ENCODE data around the gene UBE3C.
"Not testable (repeated sequence)": the region's sequence is repeated elsewhere in the genome, so short reads cannot be mapped to it uniquely, and the experiment has no call there.

UBE3C gene

DNA sequence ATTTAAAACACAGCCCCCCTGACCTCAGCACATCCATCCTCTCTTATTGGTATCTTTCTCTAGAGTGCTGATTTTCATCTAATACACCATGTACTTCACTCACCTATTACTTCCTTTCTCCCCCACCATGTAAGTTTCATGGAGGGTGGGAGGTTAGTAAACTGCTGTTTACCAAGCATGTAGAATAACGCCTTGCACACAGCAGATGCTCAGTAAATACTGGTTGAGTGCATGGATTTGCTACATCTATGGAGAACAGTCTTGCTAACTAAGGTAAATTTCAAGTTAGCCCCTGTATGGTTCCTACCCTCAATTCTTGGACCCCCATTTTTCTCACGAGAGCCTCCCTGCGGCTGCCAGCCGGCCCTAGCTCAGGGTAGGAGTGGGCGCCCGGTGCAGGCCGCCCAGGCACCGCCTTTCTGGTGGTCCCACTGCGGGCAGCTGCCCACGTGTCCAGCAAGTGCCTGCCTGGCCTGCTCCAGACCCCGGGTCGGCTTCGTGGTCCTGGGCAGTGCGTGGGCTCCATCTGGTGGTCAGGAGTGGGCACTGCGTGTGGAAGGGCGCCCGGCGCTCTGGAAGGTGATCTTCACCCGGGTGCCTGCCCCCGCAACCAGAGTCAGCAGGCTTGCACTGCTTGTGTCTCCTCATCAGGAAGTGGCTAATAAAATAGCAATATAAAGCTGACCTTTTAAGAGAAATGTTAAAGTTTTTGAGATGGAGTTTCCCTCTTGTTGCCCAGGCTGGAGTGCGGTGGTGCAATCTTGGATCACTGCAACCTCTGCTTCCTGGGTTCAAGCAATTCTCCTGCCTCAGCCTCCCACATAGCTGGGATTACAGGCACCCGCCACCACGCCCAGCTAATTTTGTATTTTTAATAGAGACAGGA is 134.7 kb downstream of the UBE3C start:
- DNase-seq (ENCODE audit: low read depth) = peak; percentile 64

DNA sequence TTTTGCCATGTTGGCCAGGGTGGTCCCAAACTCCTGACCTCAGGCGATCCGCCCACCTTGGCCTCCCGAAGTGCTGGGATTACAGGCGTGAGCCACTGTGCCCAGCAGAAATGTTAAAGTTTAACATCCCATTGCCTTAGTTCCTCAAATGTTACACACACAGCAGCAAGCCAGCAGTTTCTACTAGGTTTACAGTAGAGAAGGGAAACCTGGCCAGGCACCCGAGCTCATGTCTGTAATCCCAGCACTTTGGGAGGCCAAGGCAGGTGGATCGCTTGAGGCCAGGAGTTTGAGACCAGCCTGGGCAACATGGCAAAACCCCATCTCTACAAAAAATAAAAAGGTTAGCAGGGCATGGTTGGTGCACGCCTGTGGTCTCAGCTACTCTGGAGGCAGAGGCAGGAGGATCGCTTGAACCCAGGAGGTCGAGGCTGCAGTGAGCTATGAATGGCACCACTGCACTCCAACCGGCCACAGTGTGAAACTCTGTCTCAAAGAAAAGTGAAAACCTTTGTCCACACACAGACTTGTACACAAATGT is 135.4 kb downstream of the UBE3C start:
- not testable (repeated sequence) for DNase-seq (ENCODE audit: low read depth)

DNA sequence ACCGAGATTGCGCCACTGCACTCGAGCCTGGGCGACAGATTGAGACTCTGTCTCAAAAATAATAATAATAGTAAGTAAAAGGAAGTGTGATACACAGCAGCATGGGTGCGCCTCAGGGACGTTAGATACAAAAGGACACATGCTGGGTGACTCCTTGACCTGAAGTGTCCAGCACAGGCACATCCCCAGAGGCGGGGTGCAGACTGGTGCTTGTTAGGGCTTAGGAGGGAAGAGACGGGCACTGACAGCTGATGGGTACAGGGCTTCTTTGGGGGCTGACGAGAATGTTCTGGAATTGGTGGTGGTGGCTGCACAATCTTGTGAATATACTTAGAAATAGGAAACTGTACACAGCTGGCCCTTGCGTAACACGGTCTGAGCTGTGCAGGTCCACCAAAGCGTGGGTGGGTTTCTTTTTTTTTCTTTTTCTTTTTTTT is 136.3 kb downstream of the UBE3C start:
- DNase-seq (ENCODE audit: low read depth) = no peak

DNA sequence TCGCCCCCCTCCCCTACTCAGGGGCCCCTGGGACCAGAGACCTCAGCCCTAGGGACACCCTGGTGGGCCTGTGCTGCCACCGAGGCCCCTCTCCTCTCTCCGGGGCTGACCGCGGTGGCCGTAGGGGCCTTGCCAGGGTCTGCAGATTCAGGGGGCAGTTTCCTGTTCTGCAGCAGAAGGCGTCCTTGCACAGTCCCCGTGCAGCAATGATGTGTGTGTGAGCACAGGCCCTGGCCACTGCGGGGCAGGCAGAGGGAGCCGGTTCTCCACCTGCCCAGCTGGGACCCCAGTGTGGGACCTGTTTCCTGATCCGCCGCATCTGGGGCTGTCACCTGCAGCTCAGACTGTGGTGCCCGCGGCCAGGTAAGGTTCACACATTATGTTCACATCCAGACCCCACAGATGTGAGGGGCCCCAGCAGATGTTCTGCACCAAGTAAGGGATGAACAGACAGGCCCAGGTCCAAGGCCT is 137.4 kb downstream of the UBE3C start:
- no peak for DNase-seq (ENCODE audit: low read depth)

DNA sequence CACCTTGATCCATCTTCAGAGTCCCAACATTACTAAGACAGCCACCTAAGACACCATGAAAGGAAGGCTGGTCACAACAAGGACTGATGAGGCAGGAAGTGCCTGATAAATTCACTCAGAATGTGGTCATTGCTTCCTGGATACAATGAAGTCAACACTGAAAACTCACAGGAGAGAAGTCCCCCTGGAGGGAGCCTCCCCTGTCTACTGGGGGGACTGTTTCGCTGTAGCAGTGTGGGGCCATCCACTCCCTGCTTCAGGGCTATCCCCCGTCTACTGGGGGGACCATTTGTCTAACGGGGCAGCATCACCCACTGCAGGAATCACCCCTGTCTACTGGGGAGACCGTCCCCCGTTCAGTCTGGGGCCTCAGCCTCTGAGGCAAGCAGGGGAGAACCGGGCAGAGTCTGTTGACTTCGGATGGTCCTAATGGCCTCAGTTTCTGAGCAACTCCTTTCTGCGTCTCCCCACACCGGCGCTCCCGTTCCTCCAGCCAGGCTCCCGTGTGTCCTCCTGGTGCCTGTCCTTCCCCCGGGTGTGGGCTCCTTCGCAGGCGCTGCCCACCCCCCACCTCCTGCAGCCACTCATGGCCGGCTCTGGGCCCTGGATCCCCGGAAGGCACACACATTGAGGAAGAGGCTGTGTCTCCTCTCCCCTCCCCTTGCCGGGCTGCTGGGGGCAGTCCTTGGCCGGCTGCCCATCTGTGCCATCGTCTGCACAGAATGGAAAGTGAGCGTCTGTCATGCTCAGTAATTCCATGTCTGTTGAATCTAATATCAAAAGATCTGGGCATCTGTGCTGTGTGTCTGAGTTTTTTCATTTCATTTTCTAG is 138.2 kb downstream of the UBE3C start:
- DNase-seq (ENCODE audit: low read depth) = no peak

DNA sequence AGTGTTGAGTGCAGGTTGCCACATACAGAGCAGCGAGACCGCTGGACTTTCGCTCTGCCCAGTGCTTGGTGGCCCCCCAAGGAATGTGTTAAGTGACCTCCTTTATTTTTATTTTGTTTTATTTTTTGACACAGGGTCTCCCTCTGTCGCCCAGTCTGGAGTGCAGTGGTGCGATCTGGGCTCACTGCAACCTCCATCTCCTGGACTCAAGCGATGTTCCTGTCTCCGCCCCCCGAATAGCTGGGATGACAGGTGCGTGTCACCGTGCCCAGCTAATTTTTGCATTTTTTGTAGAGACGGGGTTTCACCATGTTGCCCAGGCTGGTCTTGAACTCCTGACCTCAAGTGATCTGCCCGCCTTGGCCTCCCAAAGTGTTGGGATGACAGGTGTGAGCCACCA is 138.8 kb downstream of the UBE3C start:
- DNase-seq (ENCODE audit: low read depth) = not testable (repeated sequence)

DNA sequence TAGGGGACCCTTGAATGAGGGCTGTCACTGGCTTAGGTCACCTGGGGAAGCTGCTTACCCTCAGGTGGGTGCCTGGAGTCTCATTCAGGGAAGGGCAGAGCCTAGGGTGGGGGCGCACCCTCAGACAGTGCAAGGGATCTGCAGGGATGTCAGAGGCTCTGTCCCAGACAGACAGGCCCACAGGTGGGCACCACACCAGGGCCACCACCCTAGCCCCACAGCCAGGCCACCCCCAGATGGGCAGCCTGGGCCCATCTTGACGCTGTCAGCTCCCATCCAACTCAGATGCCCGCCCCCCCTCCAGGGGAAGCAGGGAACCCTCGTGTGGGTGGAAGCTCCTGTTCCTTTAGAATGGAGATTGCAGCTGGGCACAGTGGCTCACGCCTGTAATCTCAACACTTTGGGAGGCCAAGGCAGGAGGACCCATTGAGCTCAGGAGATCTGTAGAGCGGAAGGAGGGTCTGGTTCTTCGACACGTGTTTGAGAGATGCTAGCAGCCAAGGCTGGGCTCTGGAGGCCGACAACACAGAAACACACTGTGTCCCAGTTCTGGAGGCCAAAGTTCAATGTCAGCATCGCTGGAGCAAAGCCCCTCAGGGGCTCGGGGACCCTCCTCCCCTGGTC is 139.6 kb downstream of the UBE3C start:
- no peak for DNase-seq (ENCODE audit: low read depth)

DNA sequence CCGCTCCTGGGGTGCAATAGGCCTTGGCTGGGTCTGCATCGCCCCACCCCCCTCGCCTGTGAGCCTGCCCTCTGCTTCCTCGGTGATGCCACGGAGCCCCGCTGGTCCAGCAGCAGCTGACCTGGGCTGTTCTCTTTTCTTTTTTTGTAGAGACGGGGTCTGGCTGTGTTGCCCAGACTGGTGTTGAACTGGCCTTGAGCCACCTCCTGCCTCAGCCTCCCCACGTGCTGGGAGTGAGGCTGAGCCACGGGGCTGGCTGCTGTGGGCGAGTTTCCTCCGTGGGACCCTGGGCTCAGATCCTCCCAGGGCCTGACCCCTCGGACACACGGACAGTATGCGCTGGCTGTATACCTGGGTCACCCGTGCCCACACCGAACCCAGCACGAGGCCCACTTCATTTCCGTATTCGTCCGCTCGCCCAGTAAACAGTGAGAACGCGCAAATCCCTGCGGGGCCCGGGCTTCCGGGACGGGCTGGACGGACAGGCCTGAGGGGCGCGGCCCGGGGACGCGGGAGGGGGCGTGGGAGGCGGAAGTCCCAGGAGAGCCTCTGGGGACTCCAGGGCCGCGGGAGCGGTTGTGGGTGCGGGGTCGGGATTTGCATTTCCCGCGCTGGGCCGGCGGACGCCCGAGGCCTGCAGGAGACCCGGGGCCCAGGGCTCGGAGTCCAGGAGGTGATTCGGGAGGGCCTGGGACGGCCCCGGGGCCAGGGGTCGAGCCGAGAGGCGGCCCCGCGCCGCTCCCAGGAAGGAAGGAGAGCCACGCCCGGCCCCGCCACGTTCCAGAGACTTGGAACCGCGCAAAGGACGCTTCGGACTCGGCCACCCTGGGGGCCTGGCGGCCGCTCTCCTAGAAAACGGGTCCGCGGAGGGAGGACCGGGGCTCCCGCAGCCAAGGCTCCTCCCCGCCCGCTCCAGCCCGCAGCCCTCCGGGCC is 140.3 kb downstream of the UBE3C start:
- DNase-seq (ENCODE audit: low read depth) = no peak

DNA sequence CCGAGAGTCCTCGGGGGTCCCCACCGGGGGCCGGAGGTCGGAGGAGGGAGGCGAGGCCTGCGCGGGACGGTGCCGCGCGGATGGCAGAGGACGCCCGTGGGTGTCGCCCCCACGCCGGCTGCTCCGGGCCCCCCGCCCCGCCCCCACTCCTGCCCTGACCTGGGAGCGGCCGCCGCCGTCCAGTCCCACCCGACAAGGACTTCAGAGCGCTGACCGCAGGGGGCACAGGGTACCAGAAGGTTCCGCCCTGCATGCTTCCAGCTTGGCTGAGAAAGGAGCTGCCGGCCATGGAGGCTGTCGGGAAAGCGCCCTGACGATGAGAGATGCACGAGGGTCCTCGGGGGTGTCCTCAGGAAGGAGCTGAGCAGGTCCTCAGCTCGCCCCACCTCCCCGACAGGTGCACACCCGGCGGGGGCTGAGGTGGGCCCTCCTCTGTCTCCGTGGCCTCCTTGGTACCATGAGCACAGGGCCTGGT is 141.1 kb downstream of the UBE3C start:
- DNase-seq (ENCODE audit: low read depth) = no peak

DNA sequence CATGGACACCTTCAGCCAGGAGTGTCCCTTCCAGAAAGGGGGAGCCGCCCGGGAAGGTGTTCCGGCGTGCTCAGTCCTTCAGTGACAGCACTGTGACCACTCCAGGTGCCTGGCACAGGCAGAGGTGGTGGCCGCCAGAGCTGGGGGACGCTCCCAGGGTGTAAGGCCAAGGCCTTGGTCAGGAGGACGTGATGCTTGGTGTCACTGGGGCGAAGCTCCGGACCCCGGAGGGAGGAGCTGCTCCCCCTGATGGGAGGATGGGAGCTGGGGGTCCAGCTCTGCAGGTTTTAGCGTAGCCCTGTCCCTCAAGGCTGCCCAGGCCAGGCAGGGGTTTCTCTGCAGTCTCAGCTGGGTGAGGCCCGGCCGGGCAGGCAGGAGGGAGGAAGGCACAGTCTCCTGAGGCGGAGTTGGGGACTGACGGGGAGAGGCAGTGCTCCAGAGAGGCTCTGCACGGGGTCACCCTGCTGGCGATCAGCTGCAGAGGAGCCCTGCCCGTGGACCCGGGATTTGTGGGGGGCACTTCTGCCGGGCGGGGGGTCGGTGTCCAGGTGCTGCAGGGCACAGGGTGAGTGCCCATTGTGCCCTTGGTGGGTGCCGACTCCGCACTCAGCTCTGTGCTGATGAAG is 141.6 kb downstream of the UBE3C start:
- no peak for DNase-seq (ENCODE audit: low read depth)

DNA sequence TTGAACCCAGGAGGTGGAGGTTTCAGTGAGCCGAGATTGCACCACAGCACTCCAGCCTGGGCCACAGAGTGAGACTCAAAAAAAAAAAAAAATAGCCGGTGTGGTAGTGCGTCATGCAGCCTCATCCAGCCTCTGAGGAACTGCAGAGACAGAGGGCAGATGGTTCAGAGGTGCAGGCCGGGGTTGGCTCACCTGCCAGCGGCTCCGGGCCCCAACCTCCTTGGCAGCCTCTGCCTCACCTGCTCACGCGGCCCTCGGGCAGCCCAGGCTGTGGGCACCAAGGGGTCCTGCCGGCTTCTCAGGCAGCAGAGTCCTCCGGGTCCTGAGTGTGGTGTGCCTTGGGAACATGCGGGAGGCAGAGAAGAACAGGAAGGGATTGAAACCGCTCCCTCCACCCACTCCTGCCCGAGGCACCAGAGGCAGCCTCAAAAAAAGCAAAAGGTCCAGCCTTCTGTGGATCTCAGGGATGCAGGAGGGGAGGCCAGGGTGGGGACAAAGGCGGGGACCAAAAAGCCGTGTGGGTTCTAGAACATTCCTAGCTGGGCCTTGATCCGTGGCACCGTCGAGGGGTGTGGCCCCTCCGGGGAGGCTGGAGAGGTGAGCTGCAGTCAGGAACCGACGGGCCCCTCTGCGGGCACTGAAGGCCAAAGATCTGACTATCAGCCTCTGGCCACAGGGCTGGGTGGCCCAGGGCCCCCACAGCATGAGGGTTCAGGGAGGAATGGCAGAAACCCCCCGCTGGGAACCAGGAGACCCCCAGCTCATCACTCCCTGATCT is 142.7 kb downstream of the UBE3C start:
- DNase-seq (ENCODE audit: low read depth) = no peak

DNA sequence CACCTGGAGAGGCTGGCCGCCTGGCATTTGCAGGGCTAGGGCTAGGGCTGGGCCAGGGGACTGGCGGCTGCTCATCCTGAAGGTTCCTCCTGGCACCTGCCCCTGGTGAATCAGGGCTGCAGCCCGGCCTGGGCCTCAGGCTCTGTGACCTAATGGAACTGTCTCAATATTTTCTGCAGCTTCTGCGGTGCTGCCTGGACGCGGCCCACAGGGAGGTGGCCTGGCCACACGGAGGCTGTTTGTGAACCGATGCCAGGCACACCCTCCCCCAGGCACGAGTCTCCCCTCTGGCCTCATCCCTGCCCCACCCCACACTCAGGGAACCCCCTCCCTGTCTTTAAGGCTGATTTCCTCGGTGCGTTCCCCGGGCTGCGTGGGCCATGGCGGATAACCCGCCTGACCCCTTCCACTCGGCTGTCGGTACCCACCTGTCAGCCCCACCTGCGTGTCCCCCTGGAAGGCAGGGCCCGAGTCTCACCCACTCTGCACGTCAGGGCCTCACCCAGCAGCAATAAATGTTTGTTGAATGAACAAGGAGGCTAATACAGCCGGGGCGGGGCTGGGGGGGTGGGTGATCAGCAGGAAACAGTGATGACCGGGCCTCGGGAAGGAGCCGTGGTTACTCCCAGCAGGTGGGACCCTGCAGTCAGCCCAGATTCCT is 143.5 kb downstream of the UBE3C start:
- DNase-seq (ENCODE audit: low read depth) = no peak

DNA sequence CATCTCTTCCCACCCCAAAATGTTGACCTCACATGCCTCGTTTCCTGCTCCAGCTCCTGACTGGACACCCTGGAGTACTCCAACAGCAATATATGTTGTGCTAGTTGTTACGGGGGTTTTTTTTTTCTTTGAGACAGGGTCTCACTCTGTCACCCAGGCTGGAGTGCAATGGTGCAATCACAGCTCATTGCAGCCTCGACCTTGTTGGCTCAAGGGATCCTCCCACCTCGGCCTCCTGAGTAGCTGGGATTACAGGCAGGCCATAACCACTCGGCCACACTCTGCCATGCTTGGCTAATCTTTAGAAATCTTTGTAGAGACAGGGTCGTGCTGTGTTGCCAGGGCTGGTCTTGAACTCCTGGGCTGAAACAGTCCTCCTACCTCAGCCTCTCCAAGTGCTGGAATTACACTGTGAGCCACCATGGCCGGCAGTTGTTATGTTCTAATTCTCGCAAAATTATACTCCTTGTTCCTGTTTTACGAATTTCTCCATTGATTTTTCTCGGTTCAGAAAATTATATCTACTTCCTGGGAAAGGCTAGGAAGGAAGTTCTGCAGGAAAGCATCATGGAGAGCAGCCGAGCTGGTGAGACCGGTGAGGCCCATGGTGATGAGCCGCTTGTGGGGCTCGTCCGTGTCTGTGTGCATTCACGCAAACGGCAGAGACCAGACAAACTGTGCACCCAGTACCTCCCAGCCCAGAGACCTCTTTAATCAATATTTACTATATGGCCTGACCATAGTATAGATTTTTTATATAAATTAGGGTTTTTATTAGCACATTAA is 145.7 kb downstream of the UBE3C start:
- no peak for DNase-seq (ENCODE audit: low read depth)

DNA sequence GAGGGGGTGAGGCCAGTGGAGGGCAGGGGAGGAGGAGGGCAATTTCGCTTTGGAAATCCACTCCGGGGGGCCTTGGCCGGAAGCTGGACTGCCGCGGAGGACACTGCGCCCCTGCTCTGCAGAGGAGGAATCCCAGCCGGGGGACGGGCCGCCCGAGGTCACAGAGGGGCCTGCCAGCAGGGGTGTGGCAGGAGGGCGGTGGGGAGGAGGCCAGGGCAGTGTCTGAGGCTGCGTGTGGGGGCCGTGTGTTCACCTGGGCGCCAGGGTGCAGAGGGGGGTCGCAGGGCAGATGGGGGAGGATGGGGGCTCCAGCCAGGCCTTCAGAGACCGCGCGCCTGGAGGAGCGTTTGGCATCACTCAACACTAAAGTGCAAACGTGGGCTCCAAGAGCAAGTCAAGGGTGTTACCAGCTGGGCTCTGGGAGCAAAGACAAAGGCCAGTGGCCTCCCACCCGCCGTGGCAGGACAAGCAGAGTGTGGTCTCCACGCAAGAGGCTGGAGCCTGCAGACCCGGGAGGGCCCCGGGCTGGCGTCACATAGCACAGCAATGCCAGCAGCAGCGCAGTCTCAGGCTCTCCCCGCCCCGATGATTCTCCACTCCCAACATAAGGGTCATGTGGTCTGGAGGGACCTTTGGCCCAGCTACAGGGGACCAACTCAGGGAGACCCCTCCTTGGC is 152.8 kb downstream of the UBE3C start:
- DNase-seq (ENCODE audit: low read depth) = no peak

DNA sequence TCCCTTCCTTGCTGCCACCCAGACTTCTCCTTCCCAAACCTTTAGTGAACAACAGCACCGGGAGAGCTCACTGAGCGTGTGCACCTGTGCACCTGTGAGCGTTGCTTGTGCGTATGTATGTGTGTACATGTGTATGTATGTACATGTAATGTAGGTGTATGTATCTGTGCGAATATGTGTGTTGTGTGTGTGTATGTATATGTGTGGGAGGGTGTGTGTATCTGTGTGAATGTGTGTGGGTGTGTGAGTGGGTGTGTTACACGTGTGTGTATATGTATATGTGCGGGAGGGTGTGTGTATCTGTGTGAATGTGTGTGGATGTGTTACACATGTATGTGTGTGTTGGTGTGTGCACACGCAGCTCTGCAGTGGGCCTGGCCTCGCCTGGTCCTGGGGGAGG is 153.5 kb downstream of the UBE3C start:
- no peak for DNase-seq (ENCODE audit: low read depth)

DNA sequence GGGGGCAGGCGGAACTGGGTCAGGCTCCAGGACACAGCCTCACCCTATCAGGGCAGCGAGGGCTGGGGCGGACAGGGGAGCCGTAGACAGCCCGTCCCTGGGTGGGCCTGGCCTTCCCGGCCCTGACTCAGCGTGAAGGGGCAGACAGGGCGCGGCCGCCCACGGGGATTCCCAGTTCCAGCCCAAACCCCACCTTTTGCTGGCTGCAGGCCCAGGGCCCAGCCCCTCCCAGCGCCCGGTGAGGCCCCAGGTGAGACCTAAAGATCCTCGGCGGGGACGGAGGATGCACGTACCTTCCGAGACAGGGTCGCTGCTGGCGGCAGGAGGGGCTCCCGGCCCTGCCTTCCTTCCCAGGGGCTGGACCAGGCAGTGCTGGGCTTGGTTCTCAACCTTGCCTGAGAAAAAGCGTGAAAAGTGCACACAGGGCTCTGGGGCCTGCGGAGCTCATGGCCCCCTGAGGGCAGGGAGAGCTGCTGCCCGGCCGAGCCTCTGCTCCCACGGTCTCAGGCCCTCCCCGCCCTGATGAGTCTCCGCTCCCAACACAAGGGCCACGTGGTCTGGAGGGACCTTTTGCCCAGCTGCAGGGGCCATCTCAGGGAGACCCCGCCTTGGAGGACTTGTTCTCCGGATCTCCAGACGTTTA is 154.2 kb downstream of the UBE3C start:
- no peak for DNase-seq (ENCODE audit: low read depth)

DNA sequence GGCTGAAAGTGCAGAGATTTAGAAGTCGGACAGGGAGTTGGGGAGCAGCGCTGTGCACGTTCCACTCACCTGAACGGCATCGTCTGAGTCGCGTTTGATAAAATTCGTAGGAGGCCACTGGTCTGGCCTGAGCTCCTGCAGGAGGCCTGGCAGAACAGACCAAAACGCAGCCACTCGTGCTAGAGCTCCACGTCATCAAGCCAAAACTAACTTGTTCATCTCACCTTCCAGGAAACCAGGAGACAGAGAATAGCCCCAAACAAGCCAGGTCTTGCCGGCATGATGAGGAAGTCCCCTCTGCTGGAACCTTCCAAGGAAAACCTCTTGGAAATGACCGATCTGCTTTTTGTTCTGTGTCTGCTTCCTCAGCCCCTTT is 154.7 kb downstream of the UBE3C start:
- DNase-seq (ENCODE audit: low read depth) = no peak

All from CMK (cell line).